Activated CD4-positive, CD25-positive, alpha-beta regulatory T cell treated with anti-CD3 and anti-CD28 coated beads, Interleukin-2, amount 50 U/mL, for 24 hours (primary cell): ENCODE results near the gene PAK1.
A peak's percentile ranks its signal among the peaks of the same experiment; 100 is the strongest.
"Not testable (repeated sequence)": the region's sequence is repeated elsewhere in the genome, so short reads cannot be mapped to it uniquely, and the experiment has no call there.

Experiments used
- ATAC-seq, 2 donors: fragments of 150-1000 bp; cut with Tn5 transposase; one replicate each; pipeline ENCODE4 v1.10.0; 2021; ENCODE audit warnings: mild to moderate bottlenecking in 1 of 2, moderate library complexity in 1 of 2

Gene PAK1

DNA sequence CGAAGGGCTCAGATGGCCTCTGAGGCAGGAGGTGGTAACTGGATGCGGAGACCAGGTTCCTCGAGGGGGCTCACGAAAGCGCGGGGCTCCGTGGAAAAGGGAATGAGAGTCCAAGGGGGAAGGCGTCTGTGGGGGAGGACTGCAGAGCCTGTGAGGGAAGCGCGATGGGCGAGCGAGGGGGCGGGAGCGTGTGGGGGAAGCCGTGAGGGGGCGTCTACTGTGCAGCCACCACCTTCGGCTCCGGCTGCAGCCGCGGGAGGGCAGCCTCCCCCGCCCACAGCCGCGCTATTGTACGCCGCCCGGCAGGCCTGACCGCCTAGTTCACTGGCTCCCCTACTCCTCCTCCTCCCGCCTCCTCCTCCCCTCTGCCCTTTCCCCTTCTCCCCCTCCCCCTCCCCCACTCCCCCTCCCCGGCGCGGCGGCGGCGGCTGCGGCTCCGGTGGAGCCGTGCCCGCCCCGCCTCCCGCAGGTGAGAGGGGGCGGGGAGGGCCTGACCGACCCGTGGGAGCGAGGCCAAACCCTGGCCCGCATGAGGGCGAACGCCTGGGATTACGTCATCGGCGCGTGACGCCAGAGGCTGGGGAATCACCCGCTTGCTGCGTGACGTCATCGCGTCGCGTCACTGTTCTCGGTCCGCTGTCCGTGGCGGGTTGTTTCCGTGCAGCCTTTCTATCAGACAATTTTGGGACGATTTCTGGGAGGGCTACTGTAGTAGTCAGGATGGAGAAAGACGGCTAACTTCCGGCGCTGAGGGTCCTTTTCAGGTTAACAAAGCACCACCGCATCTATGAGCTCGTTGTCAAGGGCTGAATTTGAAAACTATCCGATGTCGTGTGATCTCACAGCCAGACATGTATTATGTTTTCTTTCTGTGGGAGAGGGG is at the start of gene PAK1:
Gene PAK1 (minus strand): TSS at position 294 of the 883 bp plus-strand sequence. CDS start 81,574 bp downstream, outside the sequence.
- ATAC-seq, result peak; percentile 66 to 74

DNA sequence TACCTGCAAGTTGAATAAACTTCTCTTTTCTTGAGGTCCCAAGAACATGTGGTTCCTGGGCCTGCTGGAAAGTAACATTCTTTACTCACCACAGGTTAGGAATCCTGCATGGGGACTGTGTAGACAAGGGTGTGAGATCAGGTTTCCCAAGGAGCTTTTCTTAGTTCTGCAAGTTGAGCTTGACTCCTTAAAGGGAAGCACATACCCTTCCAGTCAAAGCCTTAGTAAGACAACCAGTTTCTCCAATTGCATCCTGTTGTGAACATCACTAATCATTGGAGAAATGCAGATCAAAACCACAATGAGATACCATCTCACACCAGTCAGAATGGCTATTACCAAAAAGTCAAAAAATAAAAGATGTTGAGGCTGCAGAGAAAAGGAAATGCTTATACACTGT is 48.3 kb upstream of the PAK1 start:
- no peak for ATAC-seq

- ATAC-seq, result no peak
These were observed 46.0 kb upstream of the PAK1 start for GRCh38 chr11:77519847-77520246.

GRCh38 chr11:77518471-77518870 is 44.6 kb upstream of the PAK1 start:
- ATAC-seq, result no peak

- ATAC-seq, result no peak
These were observed 43.9 kb upstream of the PAK1 start for GRCh38 chr11:77517753-77518152.

DNA sequence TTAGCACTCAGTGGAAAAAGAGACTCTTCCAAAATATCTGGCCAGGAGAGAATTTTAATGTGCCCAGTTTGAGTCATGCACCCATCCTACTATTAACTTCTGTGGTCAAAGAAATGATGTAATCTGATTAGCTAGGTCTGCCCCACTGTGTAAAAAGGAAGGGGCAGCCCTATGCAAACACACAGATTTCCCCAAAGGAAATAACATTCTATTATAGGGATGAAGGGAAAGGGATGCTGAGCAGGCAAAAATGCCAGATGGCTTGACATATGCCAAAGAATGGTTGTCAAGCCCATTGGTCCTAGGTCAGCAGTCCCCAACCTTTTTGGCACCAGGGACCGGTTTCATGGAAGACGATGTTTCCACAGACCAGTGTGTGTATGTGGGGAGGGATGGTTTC is 43.3 kb upstream of the PAK1 start:
- ATAC-seq, result no peak

DNA sequence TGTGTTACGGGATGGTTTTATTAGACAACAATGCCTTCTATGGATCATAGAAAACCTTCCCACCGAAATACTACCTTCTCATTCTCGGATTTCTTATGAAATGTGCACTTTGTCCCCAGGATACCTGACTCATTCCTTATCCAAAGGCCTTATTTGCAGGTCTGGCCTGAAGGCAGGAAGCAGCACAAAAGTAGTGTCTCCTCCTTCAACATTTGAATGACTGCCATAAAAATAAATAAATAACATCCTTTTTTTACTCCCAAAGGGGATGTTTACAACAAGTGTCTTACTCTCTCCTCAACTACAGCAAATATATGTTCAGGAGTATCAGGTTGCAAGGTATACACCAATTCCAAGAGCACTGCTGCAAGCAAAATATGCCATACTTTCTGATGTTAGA is 41.6 kb upstream of the PAK1 start:
- no peak for ATAC-seq

GRCh38 chr11:77515063-77515462 is 41.2 kb upstream of the PAK1 start:
- ATAC-seq, result no peak

DNA sequence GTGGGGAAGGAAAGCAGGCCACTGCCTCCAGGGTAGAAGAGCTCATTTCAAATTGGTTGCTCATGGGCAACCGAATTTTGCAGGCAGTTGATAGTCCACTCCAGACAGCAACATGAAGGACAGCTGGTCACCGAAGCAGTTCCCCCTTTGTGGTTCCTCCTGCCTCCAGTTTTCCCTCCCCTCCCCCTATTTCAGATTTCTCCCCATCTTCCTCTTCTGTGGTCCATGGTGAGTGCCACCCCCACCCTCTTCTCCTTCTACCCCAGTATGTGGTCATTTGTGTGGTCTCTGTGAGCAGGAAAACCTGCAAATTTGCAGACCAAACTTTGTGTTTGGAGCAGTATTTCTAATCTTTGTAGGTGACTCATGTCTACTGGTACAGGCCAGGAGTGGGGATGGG is 38.2 kb upstream of the PAK1 start:
- ATAC-seq, result no peak

GRCh38 chr11:77510851-77511250 is 37.0 kb upstream of the PAK1 start:
- no peak for ATAC-seq

DNA sequence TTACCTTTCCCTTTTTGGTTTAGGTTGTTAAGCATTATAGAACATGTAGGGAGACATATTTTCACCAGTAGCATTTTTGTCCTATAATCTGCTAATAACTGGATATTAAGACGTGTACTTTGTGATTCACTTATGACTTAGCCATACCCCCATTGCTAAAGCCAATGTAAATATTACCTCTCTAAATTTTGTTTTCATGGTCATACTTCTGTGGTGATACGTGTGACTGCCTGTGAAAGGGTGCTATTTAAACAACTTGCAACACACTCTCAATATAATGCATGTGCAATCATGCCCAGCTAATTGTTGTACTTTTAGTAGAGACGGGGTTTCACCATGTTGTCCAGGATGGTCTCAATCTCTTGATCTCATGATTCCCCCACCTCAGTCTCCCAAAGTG is 36.2 kb upstream of the PAK1 start:
- no peak for ATAC-seq

- no peak for ATAC-seq
These were observed 34.1 kb upstream of the PAK1 start for GRCh38 chr11:77508019-77508418.

GRCh38 chr11:77506857-77507256 is 33.0 kb upstream of the PAK1 start:
- ATAC-seq, result no peak

GRCh38 chr11:77505956-77506355 is 32.1 kb upstream of the PAK1 start:
- ATAC-seq, result no peak

- ATAC-seq, result no peak
These were observed 29.1 kb upstream of the PAK1 start for GRCh38 chr11:77503006-77503405.

GRCh38 chr11:77502346-77502905 is 28.5 kb upstream of the PAK1 start:
- ATAC-seq, result no peak

DNA sequence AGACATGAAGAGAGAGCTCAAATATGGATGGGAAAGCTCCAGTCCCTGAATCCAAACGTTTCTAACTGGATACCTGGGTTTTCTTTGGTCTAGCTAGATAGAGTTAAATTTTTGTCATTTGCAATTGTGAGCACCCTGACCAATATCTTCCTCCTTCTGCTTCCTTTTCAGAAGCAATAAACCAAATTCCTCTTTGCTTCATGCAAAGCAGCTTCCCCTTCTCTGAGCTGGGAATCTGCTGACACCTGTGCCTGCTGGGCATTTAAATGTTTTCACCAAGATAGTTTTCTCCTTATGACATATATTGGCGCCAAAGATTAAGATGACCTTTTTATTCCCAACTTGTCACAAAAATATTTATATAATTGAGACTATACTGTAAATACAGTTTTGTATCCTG is 27.9 kb upstream of the PAK1 start:
- ATAC-seq, result no peak

DNA sequence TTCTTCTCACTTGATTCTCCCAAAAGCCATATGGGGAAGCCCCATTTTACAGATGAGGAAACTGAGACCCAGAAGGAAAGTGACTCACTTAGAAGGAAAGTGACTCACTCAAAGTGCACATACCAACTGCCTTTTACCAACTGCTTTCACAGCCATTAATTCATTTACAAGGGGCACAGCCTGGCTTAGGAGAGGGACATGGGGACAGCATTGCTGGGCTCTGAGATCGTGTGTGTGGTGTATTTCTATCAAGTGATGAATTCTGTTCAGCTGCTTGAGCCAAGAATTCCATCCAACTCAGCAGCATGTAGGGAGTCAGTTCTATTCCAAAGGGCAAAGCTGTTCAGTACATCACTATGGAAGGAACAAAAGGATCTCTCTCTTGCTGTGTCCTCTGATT is 23.5 kb upstream of the PAK1 start:
- peak in 1 of 2 donors; percentile 24 for ATAC-seq

DNA sequence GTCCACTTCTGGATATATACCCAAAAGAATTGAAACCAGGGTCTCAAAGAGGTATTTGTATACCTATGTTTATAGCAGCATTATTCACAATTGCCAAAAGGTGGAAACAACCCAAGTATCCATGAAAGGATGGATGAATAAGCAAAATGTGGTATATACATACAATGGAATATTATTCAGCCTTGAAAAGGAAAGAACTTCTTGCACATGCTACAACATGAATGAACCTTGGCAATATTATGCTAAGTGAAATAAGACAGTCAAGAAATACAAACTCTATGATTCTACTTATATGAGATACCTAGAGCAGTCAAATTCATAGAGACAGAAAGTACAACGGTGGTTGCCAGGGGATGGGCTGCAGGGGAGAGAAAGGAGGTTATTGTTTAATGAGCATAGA is 21.6 kb upstream of the PAK1 start:
- no peak for ATAC-seq

DNA sequence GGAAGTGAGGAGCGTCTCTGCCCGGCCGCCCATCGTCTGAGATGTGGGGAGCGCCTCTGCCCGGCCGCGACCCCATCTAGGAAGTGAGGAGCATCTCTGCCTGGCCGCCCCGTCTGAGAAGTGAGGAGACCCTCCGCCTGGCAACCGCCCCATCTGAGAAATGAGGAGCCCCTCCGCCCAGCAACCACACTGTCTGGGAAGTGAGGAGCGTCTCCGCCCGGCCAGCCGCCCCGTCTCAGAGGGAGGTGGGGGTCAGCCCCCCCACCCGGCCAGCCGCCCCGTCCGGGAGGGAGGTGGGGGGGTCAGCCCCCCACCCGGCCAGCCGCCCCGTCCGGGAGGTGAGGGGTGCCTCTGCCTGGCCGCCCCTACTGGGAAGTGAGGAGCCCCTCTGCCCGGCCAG is 16.1 kb upstream of the PAK1 start:
- ATAC-seq, result not testable (repeated sequence)

GRCh38 chr11:77487790-77488189 is 13.9 kb upstream of the PAK1 start:
- ATAC-seq, result no peak

DNA sequence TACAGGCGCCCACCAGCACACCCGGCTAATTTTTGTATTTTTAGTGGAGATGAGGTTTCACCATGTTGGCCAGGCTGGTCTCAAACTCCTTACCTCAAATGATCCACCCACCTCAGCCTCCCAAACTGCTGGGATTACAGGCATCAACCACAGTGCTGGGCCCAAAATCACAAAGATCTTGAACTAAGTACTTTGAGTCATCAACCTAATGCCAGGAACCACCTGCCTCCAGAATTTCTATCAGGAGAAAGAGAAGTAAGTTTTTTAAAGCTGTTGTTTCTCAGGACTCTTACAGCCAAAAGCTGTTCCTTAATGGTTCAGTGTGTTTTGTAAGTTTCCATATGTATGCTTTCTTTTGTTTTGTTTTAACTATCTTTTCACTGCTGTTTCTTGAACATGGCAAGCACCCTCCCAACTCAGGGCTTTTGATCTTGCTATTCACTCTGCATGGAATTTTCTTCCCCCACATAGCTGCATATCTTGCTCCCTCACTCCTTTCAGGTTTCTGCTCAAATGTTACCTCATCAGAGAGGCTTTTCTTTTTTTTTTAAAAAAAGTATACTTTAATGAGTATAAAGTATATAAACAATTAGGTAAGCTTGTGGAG is 6.0 kb upstream of the PAK1 start:
- ATAC-seq, result no peak

GRCh38 chr11:77475206-77475605 is 1.3 kb upstream of the PAK1 start:
- ATAC-seq, result no peak

- ATAC-seq, result no peak
These were observed 778 bp upstream of the PAK1 start for GRCh38 chr11:77474684-77475060.
